SH-SY5Y (cell line): ENCODE results near the gene DAPK1.

Experiments
- GATA2 ChIP-seq: IDR thresholded peaks from 2 replicates; pipeline ENCODE4 v1.6.1; 2011; ENCODE audit warnings: mild to moderate bottlenecking, low read depth, low read length
- GATA3 ChIP-seq: IDR thresholded peaks from 2 replicates; pipeline ENCODE4 v1.6.1; 2011; ENCODE audit warnings: low read depth, mild to moderate bottlenecking, low read length, moderate library complexity

- TF ChIP-seq GATA3 (no peak), GATA2 (no peak)
Measured at GRCh38 chr9:87673446-87674120, 175.9 kb downstream of the DAPK1 start.
